Activated CD8-positive, alpha-beta memory T cell treated with anti-CD3 and anti-CD28 coated beads, Interleukin-2, amount 50 U/mL, for 24 hours (primary cell): ENCODE results near the gene GPR137.
"Not testable (repeated sequence)": the region's sequence is repeated elsewhere in the genome, so short reads cannot be mapped to it uniquely, and the experiment has no call there.

Source experiments
- DNase-seq: peaks from one replicate; pipeline ENCODE4 v3.0.0-alpha.2; 2020; ENCODE audit errors: extremely low read depth

GPR137 gene

DNA sequence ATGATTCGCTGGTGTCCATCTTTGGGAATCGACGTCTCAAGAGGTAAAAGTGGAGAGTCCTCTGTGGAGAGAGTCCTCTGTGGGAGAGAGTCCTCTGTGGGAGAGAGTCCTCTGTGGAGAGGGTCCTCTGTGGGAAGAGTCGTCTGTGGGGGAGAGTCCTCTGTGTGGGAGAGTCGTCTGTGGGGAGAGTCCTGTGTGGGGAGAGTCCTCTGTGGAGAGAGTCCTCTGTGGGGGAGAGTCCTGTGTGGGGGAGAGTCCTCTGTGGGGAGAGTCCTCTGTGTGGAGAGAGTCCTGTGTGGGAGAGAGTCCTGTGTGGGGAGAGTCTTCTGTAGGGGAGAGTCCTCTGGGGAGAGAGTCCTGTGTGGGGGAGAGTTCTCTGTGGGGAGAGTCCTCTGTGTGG is 35.4 kb downstream of the GPR137 start:
- DNase-seq, result no peak

DNA sequence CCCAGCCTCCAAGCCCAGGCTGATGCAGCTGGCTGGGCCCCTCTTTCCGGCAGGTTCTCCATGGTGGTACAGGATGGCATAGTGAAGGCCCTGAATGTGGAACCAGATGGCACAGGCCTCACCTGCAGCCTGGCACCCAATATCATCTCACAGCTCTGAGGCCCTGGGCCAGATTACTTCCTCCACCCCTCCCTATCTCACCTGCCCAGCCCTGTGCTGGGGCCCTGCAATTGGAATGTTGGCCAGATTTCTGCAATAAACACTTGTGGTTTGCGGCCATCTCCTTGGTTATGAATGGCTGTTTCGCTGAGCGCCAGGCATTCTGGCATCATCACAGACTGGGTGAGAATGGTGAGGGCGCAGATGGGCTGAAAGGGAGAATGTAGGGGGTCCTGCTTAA is 35.9 kb downstream of the GPR137 start:
- no peak for DNase-seq

DNA sequence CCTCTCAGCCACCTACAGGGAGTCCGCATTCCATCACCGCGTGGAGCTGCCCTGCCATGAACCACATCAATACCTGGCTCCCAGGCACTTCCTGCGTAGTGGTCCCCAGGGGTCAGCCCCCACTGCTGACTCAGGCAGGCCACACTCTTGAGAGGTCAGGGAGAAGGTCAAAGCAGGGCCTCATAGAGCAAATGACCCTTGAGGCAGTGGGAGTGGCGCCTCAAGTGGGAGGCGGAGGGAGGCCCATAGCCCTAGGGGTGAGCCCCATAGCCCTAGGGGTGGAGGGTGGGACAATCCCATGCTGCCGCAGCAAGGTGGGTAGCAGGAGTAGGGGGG is 37.2 kb downstream of the GPR137 start:
- no peak for DNase-seq

DNA sequence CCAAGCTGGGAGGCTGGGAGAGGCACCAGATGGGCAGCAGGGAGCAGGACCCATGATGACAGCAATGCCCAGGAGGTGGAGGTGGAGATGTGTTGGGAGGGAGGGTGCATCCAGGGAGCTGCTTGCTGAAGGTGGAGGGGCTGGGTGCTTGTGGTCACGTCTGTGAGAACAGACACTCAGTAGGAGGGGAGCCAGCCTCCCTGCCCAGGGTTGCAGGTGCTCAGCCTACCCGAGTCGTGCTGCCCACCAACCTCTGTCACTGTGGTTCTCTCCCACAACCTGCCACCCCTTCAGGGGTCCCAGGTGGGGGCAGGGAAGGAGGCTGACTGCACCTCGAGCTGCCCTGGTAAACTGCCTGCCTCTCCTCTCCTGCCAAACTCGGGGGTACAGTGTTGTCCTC is 37.7 kb downstream of the GPR137 start:
- no peak for DNase-seq

DNA sequence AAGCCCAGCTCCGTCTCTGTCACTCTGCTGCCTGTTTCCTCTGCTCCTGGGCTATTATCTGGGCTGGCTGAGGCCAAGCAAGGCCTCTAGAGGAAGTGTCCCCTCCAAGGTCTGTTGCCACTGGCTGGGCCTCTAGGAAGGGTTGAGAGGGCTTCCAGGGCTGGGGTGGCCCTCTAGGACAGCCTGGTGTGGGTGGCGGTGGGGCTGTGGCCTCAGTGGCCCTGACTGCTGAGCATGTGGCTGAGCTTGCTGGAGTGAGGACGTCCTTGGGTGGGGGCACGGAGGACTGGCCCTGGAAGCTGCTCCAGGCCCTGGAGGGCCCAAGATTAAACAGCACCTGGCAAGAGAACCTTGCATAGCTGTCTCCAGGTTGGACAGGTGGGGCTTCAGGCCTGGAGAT is 38.3 kb downstream of the GPR137 start:
- DNase-seq, result not testable (repeated sequence)

DNA sequence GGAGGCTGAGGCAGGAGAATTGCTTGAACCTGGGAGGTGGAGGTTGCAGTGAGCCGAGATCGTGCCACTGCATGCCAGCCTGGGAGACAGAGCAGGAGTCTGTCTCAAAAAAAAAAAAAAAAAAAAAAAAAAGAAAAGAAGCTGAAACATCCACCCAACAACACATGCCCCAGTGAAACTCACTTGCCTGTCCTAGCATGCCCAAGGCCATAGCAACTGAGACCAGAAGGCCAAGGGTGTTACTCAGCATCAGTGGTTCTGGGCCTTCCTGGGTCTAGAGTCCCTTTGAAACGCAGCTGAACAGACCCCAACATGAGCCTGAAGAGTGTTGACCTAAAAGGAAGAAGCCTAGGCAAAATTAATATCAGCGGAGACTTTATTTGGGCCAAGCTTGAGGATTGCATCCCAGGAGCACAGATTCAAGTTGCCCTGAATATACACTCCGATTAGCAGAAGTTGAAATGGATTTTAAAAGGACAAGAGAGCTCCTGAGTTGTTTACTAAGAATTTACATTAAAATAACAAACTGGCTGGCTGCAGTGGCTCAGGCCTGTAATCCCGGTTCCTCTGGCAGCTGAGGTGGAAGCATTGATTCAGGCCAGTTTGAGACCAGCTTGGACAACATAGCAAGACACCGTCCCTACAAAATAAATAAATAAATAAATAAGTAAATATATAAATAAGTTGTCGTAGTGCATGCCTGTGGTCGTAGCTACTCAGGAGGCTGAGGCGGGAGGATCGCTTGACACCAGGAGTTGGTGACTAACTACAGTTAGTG is 39.2 kb downstream of the GPR137 start:
- DNase-seq, result no peak

DNA sequence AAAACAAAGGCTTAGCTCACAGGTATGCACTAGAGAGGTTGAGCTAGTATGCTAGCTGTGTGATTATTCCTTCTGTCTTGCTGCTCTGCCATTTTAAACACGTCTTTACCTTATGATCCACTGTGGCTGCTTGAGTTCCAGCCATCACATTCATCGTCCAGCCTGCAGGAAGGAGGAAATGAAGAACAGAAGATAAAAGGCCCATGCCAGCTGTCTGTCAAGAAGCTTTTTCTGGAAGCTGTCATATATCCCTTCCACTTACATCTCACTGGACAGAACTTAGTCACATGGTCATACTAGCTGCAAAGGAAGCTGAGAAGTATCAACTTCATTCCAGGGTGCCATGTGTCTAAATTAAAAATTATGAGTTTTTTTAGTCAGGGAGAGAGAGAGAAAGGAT is 41.7 kb downstream of the GPR137 start:
- DNase-seq, result no peak

DNA sequence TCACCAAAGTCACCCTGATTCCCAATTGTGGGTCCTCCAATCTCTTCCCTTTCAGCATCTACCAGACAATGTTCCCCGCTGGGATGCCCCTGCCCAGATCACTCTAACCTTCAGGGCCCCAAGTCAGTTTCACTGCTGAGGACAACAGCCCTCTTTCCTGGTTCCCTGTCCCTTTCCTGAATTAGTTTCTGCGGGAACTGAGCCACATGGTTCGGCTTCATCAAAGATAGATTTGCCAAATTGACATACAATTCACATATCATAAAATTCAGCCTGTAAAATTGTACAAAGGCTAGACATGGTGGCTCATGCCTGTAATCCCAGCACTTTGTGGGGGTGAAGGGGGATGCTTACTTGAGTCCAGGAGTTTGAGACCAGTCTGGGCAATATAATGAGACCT is 42.3 kb downstream of the GPR137 start:
- no peak for DNase-seq

DNA sequence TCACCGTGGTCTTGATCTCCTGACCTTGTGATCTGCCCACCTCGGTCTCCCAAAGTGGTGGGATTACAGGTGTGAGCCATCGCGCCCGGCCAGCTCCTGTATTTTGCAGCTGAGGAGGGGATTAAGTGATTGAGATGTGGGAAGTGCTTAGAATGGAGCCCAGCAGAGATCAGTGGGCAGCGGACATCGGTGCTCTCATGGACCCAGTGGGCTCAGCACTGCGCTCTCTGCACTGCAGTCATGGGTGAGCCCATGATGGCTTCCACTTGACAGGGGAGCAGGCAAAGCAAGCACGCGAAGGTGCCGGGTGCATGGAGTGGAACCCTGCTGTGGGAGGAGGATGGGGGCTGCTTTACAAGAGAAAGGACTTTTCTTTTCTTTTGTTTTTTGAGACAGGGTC is 45.2 kb downstream of the GPR137 start:
- DNase-seq, result no peak

DNA sequence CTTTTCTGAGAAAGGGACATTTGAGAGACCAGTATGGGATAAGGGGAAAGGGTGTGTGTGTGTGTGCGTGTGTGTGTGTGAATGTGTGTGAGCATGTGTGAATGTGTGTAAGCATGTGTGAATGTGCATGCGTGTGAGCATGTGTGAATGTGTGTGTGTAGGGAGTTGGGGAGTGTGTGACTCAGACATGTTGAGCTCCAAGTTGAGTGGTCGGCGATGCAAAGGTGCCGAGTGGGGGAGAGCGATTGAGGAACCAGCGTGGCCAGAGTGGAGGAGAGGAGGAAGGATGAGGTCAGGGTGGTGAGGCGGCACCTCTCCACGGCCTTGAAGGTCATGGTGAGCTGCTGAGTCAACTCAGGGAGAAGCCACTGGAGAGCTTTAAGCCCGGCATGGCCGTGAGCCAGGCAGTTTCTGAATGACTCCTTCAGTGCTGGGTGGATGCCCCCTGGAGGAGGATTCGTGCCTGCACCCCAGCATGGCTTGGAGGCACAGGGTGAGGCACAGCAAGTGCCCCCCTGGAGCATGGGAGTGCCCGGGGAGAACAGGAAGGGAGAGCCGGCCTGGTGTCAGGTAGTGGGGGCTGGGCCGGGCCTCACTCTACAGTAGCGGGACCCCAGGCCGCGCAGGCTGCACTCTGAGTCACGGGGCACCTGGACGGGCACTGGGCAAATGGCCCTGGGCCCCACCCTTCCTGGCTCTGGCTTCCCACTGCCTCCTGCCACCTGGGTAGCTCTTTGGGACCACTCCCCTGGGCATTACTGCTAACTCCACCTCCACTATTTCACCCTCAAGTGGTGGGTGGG is 46.1 kb downstream of the GPR137 start:
- no peak for DNase-seq

DNA sequence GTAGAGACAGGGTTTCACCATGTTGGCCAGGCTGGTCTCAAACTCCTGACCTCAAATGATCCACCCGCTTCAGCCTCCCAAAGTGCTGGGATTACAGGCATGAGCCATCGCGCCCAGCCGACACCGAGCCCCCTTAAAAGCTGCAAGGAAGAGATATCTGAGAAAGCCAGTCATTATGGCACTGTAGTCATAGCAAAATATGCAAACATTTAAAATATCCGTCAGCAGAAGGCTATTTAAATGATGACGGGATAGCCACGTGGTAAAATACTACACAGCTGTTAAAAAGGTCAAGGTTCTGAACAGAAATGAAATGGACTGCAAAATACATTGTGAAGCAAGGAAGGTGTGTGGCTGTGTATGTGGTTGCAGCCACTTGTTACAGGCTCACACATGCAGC is 47.9 kb downstream of the GPR137 start:
- no peak for DNase-seq

DNA sequence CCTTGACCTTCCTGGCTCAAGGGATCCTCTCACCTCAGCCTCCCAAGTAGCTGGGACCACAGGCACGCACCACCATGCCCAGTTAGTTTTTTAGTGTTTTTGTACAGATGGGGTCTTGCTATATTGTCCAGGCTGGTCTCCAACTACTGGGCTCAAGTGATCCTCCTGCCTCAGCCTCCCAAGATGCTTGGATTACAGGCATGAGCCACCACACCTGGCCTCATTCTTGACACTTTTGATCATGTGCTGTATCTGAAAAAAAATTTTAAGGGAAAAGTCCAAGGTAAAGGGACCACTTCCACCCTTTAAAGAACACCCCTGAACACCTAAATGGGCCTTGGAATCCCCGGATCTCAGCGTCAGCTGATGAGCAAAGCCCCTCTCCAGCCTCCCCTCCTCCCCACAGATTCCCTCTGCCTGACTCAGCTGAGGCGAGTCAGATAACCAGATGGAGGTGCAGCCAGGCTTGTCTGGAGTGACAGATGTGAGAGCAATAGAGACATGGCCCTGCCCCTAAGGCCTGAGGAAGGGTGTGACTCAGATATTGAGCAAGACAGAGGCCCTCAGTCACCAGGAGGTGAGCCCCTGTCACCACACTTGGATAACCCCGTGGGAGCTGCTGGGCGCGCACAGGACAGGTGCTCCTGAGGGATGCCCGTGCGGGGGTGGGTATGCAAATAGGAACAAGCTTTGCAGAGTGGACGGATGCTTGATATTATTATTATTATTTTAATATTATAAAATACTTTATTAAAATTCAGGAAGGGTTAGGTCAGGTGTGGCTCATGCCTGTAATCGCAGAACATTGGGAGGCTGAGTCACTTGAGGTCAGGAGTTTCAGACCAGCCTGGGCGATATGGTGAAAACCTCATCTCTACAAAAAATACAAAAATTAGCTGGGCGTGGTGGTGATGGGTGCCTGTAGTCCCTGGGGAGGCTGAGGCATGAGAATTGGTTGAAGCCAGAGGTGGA is 49.4 kb downstream of the GPR137 start:
- no peak for DNase-seq

DNA sequence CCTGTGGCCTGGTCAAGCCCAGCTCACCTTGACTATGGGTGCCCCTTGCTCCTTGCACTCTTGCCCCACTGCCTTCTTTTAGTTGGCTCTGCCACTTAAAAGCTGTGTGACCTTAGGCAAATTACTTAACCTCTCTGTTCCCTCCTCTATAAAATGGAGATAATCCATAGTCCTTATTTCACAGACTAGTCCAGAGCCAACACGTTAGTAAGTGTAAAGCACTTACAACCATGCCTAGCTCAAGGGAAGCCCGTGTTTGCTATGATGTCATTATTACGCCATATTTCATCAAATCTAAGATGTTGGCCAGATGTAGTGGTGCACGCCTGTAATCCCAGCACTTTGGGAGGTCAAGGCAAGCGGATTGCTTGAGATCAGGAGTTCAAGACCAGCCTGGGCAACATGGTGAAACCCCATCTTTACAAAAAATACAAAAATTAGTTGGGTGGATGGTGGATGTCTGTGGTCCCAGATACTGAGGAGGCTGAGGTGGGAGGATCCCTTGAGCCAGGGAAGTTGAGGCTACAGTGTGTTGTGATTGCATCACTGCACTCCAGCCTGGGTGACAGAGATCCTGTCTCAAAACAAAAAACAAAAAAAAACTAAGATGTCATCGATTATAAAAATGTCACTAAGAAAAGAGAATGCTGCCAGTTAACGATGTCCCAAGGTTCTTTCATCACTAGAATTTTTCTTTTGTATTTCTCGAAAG is 52.0 kb downstream of the GPR137 start:
- DNase-seq, result no peak

DNA sequence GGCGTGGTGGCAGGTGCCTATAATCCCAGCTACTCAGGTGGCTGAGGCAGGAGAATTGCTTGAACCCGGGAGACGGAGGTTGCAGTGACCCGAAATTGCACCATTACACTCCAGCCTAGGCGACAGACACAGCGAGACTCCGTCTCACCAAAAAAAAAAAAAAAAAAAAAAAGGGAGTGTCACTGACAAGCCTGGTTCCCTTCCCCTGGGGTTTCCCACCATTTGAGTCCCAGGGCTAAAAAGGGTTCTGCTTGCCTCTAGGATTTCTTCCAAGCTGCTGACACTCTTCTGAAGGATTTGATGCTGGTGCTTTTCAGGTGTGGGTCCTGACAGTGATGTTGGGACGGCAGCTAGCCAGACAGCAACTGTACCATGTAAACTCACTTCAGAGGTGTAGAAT is 53.1 kb downstream of the GPR137 start:
- no peak for DNase-seq
